GM12878 (cell line): ENCODE data around the gene TEPSIN.

Experiments
- BCL3 ChIP-seq: IDR thresholded peaks from 2 replicates; pipeline ENCODE4 v1.6.1; 2011; ENCODE audit warnings: borderline replicate concordance, low read depth, mild to moderate bottlenecking, moderate library complexity, low read length; ENCODE audit not compliant: insufficient read depth, poor library complexity, severe bottlenecking
- CBFB ChIP-seq: IDR thresholded peaks from 2 replicates; pipeline ENCODE4 v1.6.1; 2016; ENCODE audit warnings: antibody characterized with exemption, low read depth
- CREB1 ChIP-seq: IDR thresholded peaks from 2 replicates; pipeline ENCODE4 v1.6.1; 2012; ENCODE audit warnings: low read depth, mild to moderate bottlenecking, inconsistent platforms
- CTCF ChIP-seq, 3 experiments: IDR thresholded peaks in 2 of 3; conservative IDR thresholded peaks in 1 of 3; 2 replicates each; pipeline ENCODE4 v1.5.1; 2011; ENCODE audit warnings: low read depth in 3 of 3, low read length in 3 of 3, mild to moderate bottlenecking in 3 of 3, control low read depth in 2 of 3, moderate library complexity in 2 of 3, inconsistent platforms in 1 of 3, mixed read lengths in 1 of 3; ENCODE audit not compliant: control insufficient read depth in 2 of 3, insufficient read depth in 1 of 3; ENCODE audit errors: extremely low read depth in 1 of 3
- GABPA ChIP-seq: IDR thresholded peaks from 2 replicates; pipeline ENCODE4 v1.6.1; 2014; ENCODE audit warnings: antibody characterized with exemption, low read depth, mild to moderate bottlenecking, inconsistent platforms
- MEF2A ChIP-seq: IDR thresholded peaks from 2 replicates; pipeline ENCODE4 v1.6.1; 2011; ENCODE audit warnings: low read depth, mild to moderate bottlenecking, low read length, moderate library complexity; ENCODE audit not compliant: insufficient read depth
- NBN ChIP-seq: fragments of 450-650 bp; IDR thresholded peaks from 2 replicates; pipeline ENCODE4 v1.6.1; 2016
- NFYB ChIP-seq: IDR thresholded peaks from 2 replicates; pipeline ENCODE4 v1.6.1; 2011; ENCODE audit warnings: low read depth, mild to moderate bottlenecking, low read length, improper control_type of control experiment, moderate library complexity; ENCODE audit not compliant: insufficient read depth
- PAX8 ChIP-seq: fragments of 450-650 bp; IDR thresholded peaks from 2 replicates; pipeline ENCODE4 v1.6.1; 2017; ENCODE audit warnings: mild to moderate bottlenecking, moderate library complexity
- POLR2A ChIP-seq: IDR thresholded peaks from 2 replicates; pipeline ENCODE4 v1.6.1; 2011; ENCODE audit warnings: low read depth, mild to moderate bottlenecking, low read length
- POLR2AphosphoS2 ChIP-seq: IDR thresholded peaks from 2 replicates; pipeline ENCODE4 v1.6.1; 2011; ENCODE audit warnings: low read depth, mild to moderate bottlenecking, low read length, improper control_type of control experiment, moderate library complexity
- POLR2AphosphoS5 ChIP-seq: IDR thresholded peaks from 2 replicates; pipeline ENCODE4 v1.6.1; 2011; ENCODE audit warnings: mild to moderate bottlenecking, low read length, inconsistent platforms
- SPI1 ChIP-seq: IDR thresholded peaks from 2 replicates; pipeline ENCODE4 v1.6.1; 2011; ENCODE audit warnings: low read depth, mild to moderate bottlenecking, low read length, moderate library complexity, borderline replicate concordance; ENCODE audit not compliant: insufficient read depth
- TCF3 ChIP-seq: IDR thresholded peaks from 2 replicates; pipeline ENCODE4 v1.6.1; 2012; ENCODE audit warnings: low read depth, mild to moderate bottlenecking, low read length, borderline replicate concordance; ENCODE audit not compliant: insufficient read depth

GRCh38 chr17:81228834-81229665 lies 9.8 kb downstream of the TEPSIN start:
- TF ChIP-seq BCL3 (no peak), POLR2AphosphoS5 (no peak), POLR2A (no peak; the same call in 1 of the 2 replicates), CBFB (no peak), GABPA (no peak), MEF2A (no peak), CTCF (IDR thresholded peaks at IDR 0.05 in 2 of 3, conservative IDR thresholded peaks at IDR 0.05 in 1 of 3; ENCODE audit: control insufficient read depth in 2 of 3, extremely low read depth in 1 of 3, insufficient read depth in 1 of 3, low read depth in 3 of 3, low read length in 3 of 3) (no peak), NFYB (no peak), NBN (no peak), SPI1 (no peak), TCF3 (no peak), CREB1 (no peak), PAX8 (no peak), POLR2AphosphoS2 (no peak)
